Activated CD8-positive, alpha-beta memory T cell treated with anti-CD3 and anti-CD28 coated beads for 48 hours (primary cell): ENCODE measurements around the gene FITM2.
"Not testable (repeated sequence)": the region's sequence is repeated elsewhere in the genome, so short reads cannot be mapped to it uniquely, and the experiment has no call there.

ENCODE experiments used
- DNase-seq, 3 experiments: peaks; one replicate each; pipeline ENCODE4 v3.0.0-alpha.2; 2020; ENCODE audit warnings: low read depth in 2 of 3, low spot score in 2 of 3

FITM2 gene

DNA sequence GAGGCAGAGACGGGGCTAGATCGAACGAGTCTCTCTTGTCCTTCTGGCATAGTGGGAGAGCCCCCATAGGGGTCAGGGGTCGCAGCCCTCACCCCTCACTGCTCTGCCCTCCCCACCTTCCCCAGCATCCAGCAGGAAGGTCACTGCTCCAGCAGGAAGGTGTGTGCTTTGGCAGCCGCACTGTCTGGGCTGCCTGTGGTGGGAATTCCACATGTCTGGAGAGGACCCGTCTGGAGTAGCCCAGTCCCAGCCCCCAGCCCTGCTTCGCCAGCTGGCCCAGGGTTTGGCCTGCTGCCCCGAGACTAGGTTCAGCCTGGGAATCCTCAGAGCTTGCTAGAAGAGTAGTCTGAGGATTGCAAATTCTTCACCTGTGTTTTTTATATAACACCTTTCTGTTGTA is 23.3 kb upstream of the FITM2 start:
- DNase-seq, result no peak

DNA sequence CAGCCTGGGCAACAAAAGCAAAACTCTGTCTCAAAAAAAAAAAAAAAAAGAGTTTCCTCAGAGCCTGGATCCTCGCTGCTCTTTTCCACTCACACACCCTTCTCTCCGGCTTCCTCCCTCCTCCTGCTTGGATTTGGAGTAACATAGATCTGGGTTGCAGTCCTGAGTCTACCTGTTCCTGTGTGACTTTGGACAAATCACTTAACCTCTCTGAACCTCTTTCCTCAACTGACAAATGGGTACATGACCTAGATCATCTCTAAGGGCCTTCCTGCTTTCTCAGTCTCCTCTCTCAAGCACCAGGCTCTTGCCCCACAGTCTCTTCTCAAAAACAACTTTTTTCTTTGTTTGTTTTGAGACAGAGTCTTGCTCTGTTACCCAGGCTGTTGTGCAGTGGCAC is 20.2 kb upstream of the FITM2 start:
- DNase-seq, result no peak

DNA sequence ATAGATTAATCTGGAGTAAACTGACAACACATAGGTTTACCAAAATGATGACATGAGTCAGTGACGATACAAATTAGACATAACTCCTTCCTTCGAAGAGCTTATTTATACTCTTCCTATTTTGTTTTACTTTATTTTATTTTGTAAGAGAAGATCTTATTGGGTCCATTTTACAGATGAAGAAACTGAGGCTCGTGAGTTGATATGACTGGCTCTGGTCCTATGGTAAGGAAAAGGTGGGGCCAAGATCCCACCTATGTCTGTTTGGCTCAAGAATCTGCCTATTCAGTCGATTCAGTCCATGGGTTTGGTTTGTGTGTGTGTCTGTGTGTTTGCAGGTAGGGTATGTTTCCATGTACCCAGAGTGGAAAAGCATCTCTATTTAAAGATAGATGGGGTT is 17.4 kb upstream of the FITM2 start:
- DNase-seq, result no peak

DNA sequence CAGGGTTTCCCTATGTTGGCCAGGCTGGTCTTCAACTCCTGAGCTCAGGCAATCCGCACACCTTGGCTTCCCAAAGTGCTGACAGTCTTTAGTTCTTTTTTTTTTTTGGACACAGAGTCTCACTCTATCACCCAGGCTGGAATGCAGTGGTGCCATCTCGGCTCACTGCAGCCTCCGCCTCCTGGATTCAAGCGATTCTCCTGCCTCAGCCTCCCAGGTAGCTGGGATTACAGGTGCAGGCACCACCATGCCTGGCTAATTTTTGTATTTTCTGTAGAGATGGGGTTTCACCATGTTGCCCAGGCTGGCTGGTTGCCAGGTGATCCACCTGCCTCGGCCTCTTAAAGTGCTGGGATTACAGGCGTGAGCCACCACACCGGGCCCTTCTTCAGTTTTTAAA is 16.7 kb upstream of the FITM2 start:
- not testable (repeated sequence) for DNase-seq

DNA sequence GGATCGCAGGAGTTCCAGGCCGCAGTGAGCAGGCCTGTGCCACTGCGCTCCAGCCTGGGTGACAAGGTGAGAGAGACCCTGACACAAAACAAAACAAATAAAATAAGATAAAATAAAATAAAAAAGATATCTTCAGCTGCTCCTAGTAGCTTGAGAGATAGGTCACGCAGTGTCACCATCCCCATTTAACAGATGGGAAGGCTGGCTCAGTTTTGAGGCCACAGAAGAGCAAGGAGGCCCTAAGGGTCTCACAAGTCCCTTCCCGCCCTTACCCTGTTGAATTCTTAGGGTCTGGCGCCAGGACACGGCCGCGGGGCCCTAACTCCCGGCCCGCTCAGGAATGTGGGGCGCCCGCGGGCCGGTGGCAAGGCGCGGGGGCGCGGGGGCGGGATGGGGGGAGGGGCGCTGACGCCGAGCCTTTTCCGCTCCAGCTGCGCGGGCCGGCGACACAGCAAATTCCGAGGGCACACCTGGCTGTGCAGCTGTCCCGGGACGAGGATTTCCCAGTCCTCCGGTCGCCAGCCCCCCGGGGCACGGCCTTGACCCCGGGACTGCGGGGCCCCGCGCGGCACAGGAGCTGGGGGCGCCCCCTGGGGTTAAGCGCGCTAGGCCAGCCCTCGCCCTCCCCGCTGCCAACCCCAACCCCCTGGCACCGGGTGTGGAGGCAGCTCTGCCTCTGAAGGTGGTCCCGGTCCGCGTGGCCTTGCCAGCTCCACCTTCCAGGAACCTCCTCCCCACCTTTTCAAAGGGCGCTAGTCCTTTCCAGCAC is 15.6 kb upstream of the FITM2 start:
- DNase-seq, result no peak

DNA sequence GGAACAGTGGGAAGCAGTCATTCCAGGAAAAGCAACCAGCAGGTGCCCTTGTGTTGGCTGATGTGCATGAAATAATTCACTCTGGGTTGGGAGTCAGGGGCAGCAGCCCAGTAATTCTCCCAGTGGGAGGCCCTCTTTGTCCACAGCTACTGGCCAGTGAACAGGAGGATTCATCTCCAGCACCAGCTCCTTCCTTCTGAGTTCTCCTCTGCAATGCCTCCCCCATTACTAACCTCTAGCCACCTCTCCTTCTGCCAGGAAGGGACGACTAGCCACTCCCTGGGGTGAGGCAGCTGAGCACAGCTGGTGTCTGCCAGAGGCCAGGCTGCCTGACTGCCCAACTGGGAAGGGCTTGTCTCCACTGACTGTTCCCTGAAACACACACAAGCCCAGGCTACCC is 13.3 kb upstream of the FITM2 start:
- no peak for DNase-seq

DNA sequence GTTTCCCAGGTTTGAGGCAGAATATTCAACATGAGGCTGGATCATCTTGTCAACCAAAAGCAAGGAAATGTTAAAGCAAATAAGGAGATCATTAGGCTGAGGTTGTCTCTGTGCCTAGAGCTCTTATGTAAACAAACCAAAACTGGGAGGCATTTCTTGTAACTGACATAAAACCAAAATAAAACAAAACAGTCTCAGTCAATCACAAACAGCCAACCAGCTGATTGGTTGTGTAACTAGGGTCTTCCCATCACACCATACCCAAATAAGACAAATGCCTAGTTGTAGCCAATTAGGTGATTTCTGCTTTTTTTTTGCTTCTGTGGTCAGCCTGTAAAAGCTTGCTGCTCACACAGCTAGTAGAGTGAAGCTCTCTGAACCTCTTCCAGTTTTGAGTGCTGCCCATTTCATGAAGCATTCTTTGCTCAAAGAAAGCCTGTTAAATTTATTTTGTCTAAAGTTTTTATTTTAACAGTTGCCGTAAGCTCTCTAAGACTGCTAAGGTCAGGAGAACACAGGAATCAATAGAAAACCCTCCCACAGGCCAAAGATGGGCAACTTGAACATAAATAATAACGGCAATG is 8.9 kb upstream of the FITM2 start:
- DNase-seq, result no peak

DNA sequence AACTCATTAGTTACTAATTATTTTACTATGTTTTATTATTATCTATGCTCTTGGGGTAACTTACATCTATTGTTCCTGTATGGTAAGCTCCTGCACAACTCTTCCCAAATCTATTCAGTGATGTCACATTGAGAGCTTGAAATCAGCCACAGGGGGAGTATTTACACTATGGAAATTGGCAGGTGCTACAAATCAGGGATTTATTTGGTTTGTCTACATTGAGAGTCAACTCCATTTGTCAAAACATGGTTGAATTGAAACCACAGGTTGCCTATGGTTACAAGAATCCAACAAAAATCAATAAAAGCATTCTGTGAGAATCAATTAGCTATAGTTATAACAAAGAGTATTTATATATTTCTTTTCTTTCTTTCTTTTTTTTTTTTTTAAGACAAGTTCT is 3.9 kb upstream of the FITM2 start:
- no peak for DNase-seq

DNA sequence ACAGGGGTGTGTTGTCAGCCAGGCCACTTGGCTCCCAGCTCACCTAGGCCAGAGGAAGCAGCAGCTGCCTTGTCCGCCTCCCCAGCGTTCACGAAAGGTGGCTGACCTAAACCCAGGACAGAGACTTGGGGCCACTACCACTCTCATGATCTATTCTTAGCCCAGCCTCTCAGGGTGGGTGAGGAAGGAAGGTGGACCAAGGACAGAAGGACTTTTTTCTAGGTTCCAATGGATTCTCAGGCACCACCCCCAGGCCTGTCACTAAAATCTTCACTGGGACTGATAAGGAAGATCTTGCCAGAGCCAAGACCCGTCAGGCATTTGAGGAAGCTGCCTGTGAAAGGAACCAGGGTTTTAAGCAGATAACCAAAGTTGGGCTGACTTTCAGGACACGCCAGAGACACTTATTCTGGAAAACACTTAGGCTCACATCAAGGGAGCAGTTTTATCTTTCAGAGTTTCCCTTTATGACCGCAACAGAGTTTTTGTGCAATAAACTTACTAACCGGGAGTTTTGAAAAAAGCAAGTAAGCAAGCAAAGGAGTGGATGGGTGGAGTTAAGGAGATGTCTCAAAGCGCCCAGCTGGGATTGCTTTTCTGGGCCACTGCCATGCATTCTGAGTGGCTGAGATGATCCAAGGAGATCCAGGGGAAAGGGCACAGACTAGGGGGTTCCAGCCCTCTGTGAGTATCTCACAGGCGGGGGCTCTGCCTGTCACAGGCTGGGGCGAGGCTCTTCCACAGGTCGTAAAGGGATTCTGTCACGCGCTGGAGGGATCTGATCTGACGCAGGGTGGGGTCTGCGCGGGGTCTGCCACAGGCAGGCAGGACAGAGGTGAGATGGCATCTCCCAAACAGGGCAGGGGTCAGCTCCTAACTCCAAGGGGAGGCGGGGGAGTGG is 989 bp downstream of the FITM2 start:
- DNase-seq, result no peak

DNA sequence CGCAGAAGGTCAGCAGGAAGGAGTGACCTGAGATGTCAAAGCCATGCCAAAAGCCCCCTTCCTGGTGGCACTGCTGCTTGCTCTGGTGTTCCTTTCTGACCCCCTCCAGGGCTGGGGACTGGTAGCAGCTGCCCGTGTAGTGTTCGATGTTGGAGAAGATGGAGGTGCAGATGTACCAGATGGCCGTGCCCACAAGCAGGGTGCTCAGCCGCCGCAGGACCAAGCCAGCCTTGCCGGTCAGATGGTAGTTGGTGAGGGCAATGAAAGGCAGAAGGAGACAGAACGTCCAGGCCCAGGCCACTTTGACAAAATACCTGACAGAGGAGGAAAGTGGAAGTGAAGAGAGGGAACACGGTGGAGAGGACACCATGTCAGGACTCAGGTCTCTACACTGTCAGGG is 4.1 kb downstream of the FITM2 start:
- no peak for DNase-seq

DNA sequence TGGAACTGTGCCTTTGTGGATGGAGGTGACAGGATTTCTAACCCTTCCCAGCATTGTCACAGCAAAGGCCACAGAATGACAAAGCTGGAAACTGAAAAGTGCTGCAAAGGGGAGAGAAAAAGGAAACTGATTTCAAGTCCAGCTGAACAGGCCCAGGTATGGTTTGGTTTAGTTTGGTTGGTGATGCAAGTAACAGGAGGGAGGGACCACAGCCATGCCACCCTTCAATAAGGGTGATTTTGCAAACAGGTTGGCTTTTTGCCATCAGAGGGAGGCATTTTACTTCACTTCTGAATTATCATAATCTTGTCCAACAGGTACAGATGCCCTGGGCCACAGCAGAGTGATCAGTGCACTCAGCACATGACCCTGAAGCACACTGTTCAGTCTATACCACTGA is 6.6 kb downstream of the FITM2 start:
- no peak for DNase-seq

DNA sequence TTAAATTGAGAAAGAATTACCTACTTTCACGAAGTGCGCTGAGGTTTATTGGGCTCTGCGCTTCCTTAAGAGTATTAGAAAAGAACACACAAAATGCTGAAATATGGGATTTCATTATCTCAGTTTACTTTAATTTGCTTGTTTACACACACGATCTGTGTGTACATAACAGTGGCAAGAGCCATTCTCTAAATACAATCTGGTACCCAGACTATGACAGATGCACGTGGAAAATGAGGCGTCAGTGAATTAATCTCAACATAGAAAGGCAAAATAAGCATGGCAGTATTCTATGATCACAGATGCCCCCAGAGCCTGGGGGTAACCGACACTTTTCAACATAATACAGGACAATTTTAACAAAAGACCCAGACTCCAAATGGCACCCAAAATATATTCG is 8.3 kb downstream of the FITM2 start:
- no peak for DNase-seq

DNA sequence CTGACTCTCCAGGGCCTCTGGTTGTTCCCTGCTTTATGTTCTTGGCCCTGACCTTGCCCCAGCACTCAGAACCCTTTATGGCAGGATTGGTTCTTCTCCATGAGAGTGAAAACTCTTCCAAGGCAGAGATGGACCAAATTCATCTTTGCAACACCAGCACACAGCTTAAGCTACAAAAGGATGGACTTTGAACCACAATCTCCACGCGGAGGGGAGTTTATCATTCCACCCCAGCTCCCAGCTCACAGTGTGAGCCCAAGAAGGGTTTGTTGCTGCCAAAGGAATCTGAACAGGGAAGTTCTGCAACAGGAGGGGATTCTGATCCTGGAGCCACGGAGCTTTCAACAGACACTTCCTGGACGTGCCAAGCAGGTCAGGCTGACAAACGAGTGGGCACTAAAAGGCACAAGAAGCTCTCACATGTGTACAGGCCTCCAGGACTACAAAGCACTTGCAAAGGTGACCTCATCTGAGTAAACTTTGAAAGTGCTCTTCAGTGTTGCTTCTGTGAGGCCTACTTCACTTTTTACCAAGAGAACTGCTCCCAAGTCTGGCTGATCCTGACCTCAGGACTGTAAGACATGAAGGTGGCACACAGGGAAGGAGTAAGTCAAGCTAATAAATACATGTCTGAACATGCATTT is 8.9 kb downstream of the FITM2 start:
- DNase-seq, result no peak

DNA sequence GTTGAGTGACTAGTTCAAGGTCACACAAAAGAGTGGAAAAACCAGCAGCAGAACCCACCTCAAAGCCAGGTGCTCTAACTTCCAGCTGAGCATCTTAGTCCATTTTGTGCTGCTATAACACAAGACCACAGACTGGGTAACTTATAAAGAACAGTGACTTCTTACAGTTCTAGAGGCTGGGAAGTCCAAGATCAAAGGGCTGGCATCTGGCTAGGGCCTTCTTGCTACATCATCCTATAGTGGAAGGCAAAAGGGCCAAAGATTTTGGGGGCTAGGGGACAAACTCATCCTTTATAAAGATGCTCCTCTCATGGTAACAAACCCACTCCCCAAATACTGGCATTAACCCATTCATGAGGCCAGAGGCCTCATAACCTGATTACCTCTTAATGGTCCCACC is 9.7 kb downstream of the FITM2 start:
- no peak for DNase-seq

DNA sequence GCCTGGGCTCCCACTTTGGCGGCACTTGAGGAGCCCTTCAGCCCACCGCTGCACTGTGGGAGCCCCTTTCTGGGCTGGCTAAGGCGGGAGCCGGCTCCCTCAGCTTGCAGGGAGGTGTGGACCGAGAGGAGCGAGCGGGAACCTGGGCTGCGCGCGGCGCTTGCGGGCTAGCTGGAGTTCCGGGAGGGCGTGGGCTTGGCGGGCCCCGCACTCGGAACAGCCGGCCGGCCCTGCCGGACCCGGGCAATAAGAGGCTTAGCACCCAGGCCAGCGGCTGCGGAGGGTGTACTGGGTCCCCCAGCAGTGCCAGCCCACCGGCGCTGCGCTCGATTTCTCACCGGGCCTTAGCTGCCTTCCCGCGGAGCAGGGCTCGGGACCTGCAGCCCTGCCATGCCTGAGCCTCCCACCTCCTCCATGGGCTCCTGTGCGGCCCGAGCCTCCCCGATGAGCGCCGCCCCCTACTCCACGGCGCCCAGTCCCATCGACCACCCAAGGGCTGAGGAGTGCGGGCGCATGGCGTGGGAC is 11.9 kb downstream of the FITM2 start:
- DNase-seq, result not testable (repeated sequence)

DNA sequence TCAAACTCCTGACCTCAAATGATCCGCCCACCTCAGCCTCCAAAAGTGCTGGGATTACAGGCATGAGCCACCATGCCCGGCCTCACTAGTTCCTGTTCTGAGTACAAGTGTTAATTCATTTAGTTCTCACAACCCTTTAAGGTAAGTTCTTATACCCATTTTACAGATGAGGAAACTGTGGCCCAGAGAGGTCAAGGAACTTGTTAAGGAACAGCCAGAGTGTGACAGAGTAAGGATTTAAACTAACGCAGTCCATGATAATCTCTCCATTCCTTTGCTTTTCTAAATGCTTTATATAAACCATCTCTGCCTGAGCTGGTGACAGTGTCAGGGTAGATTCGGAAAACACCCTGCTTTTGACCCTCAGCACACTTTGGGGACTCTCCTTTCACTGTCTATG is 13.3 kb downstream of the FITM2 start:
- no peak for DNase-seq

DNA sequence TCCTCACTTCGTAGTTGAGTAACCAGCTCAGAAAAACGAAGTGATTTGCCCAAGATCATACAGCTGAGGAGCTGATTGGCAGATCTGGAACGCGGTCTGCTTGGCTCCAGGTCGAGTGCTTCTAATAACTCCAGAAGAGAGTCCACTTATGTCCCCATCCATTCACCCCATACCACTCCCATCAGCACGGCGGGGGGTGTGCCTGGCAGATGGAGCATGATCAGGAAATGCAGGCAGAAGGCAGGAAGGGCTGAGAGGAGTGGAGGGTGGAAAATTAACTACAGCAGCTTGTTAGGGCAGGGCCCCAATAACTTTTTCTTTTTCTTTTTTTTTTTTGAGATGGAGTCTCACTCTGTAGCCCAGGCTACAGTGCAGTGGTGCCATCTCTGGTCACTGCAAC is 15.0 kb downstream of the FITM2 start:
- no peak for DNase-seq

DNA sequence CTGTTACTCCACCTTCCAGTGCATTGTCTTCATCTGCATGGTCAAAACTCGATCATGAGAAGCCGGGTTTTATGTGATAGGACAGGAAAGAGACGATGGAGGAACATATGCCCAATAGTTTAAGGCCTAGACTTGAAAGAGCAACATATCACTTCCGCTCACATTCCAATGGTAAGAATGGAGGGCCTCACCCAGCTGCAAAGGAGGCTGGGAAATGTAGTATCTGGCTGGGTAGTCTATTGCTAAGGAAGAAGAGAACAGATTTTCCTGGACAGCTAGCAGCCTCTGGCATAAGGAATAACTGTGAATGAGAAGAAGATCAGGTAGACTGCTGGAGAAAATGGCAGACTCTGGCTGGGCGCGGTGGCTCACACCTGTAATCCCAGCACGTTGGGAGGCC is 19.2 kb downstream of the FITM2 start:
- no peak for DNase-seq

DNA sequence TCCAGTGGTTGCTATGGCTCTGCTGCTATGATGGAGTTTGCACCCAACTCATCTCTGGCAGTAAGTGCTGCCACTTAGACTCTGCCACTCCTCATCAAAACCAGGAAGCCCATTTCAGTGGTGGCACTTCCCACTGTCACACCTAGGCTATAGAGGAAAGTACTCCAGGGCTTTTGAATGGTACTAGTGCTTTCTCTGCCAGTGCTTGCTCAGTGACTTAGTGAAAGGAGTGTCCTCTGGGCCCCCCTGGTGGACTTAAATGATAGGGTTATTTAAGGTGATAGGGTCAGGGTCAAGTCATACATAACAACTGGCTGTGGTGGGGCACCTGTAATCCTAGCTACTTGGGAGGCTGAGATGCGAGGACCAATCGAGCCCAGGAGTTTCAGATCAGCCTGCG is 22.8 kb downstream of the FITM2 start:
- DNase-seq, result no peak

DNA sequence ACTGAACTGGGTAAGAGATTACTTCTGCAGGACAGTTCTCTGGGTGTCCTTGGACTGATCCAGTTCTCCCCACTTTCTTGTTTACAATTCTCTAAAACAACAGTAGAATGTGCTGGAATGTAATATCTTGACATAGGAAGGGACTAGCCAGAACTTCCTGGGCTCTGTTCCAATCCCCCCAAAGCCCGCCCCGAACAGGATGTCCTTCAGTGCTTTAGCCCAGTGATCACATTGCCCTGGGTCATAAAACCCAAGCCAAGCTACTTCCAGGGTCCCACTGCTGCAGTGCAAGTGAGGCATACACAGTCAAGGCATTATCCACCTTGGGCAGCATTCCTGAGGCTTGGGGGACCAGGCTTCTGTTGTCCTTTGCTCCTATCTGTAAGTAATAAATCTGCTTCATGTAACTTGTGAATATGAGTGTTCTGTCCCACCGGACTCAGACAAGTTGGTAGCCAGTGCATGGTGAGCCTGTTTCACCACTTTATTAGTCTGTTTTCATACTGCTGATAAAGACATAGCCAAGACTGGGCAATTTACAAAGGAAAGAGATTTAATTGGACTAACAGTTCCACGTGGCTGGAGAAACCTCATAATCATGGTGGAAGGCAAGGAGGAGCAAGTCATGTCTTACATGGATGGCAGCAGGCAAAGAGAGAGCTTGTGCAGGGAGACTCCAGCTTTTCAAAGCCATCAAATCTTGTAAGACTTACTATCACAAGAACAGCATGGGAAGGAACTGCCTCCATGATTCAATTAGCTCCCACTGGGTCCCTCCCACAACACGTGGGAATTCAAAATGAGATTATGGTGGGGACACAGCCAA is 23.5 kb downstream of the FITM2 start:
- no peak for DNase-seq

DNA sequence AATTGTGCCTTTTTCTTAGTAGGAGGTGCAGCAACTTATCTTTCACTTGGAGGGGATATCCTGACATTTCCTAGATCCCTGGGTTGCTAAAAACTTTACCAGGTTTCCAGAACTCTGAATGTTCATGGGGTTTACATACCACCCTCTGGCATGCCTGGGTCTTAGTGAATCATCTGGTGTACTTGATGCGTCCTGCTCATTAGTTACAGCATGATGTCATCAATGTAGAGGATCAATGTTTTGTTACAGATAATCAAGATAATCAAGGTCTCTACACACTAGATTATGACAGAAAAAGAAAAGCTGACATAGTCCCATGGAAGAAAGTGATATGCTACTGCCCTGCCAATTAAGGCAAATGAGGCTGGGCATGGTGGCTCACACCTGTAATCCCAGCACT is 27.0 kb downstream of the FITM2 start:
- no peak for DNase-seq
